GM12878 (cell line): ENCODE results near the gene TRERF1.
"Not testable (repeated sequence)": the region's sequence is repeated elsewhere in the genome, so short reads cannot be mapped to it uniquely, and the experiment has no call there.

ENCODE experiments used
- CTCF ChIP-seq, 3 experiments: IDR thresholded peaks in 2 of 3; conservative IDR thresholded peaks in 1 of 3; 2 replicates each; pipeline ENCODE4 v1.5.1; 2011; ENCODE audit warnings: low read depth in 3 of 3, low read length in 3 of 3, mild to moderate bottlenecking in 3 of 3, control low read depth in 2 of 3, moderate library complexity in 2 of 3, inconsistent platforms in 1 of 3, mixed read lengths in 1 of 3; ENCODE audit not compliant: control insufficient read depth in 2 of 3, insufficient read depth in 1 of 3; ENCODE audit errors: extremely low read depth in 1 of 3
- EP300 ChIP-seq, 2 experiments: fragments of 150-350 bp in 1 of 2; IDR thresholded peaks; 2 replicates each; pipeline ENCODE4 v1.6.1; 2011 to 2012; ENCODE audit warnings: low read depth in 2 of 2, low read length in 2 of 2, borderline replicate concordance in 1 of 2, improper control_type of control experiment in 1 of 2, inconsistent platforms in 1 of 2; ENCODE audit not compliant: control insufficient read depth in 1 of 2
- GABPA ChIP-seq: IDR thresholded peaks from 2 replicates; pipeline ENCODE4 v1.6.1; 2014; ENCODE audit warnings: antibody characterized with exemption, low read depth, mild to moderate bottlenecking, inconsistent platforms
- JUND ChIP-seq: IDR thresholded peaks from 2 replicates; pipeline ENCODE4 v1.6.1; 2012; ENCODE audit warnings: low read depth, mild to moderate bottlenecking, low read length, improper control_type of control experiment, moderate library complexity
- KAT2A ChIP-seq: conservative IDR thresholded peaks from 2 replicates; pipeline ENCODE4 v1.6.1; 2011; ENCODE audit warnings: low read depth, low read length; ENCODE audit not compliant: control insufficient read depth
- RAD21 ChIP-seq: IDR thresholded peaks from 2 replicates; pipeline ENCODE4 v1.6.1; 2011; ENCODE audit warnings: mild to moderate bottlenecking, low read depth, low read length, moderate library complexity; ENCODE audit not compliant: insufficient read depth
- RCOR1 ChIP-seq: conservative IDR thresholded peaks from 2 replicates; pipeline ENCODE4 v1.6.1; 2012; ENCODE audit warnings: low read depth, low read length, improper control_type of control experiment
- SMARCA5 ChIP-seq: fragments of 450-650 bp; IDR thresholded peaks from 2 replicates; pipeline ENCODE4 v1.6.1; 2017; ENCODE audit warnings: mild to moderate bottlenecking
- SPI1 ChIP-seq: IDR thresholded peaks from 2 replicates; pipeline ENCODE4 v1.6.1; 2011; ENCODE audit warnings: low read depth, mild to moderate bottlenecking, low read length, moderate library complexity, borderline replicate concordance; ENCODE audit not compliant: insufficient read depth
- TCF7 ChIP-seq: IDR thresholded peaks from 2 replicates; pipeline ENCODE4 v1.6.1; 2014; ENCODE audit warnings: antibody characterized with exemption, borderline replicate concordance
- USF2 ChIP-seq: IDR thresholded peaks from 2 replicates; pipeline ENCODE4 v1.6.1; 2011; ENCODE audit warnings: low read depth, low read length, improper control_type of control experiment, borderline replicate concordance
- ZBTB4 ChIP-seq: fragments of 450-650 bp; formaldehyde crosslinking; IDR thresholded peaks from 2 replicates; pipeline ENCODE4 v1.4.0; 2022; ENCODE audit warnings: mild to moderate bottlenecking, moderate library complexity
- ZZZ3 ChIP-seq: IDR thresholded peaks from 2 replicates; pipeline ENCODE4 v1.6.1; 2011; ENCODE audit warnings: low read depth; ENCODE audit not compliant: control insufficient read depth, insufficient read length

GRCh38 chr6:42202131-42202915 is 249.4 kb downstream of the TRERF1 start:
- not testable (repeated sequence) for TF ChIP-seq USF2; ZZZ3; TCF7; RCOR1; EP300 (IDR thresholded peaks at IDR 0.05; ENCODE audit: borderline replicate concordance in 1 of 2, control insufficient read depth in 1 of 2, low read depth in 2 of 2, low read length in 2 of 2); SPI1; GABPA; CTCF (IDR thresholded peaks at IDR 0.05 in 2 of 3, conservative IDR thresholded peaks at IDR 0.05 in 1 of 3; ENCODE audit: control insufficient read depth in 2 of 3, extremely low read depth in 1 of 3, insufficient read depth in 1 of 3, low read depth in 3 of 3, low read length in 3 of 3); KAT2A; ZBTB4; SMARCA5; RAD21; JUND
